ENCODE measurements around the gene CIC. TPM values are rescaled to one million over a fixed set of nuclear protein-coding genes. Genes with fewer than 3 reads are reported as not detected.

Gene CIC
- total and polyA plus RNA-seq, 9 of the 15 experiments (the other 6 are each of a cell fraction or from before 2014, with no cell fraction given), result 0.07 to 44.7 (median 8.6) TPM

- BruUV-seq (replicated peaks), result no TSS peak
- H3K27ac ChIP-seq (ENCODE audit: extremely low read depth, low read depth, low read length), result no peak overlapping the region
- no peaks in the 10 kb centered on the region for H3K9me1 ChIP-seq (ENCODE audit: control insufficient read depth, insufficient read depth, low read length)
- no peaks in the 10 kb centered on the region for H3K27me3 ChIP-seq (ENCODE audit: control insufficient read depth in 2 of 2, insufficient read depth in 2 of 2, low read length in 2 of 2)
- ChIA-PET POLR2A (interaction anchor here (0.7 to 1.4 kb wide), 4 partner anchors 8 to 150 kb away, joined by 3 to 5 read pairs (median 4); partner anchors contain the start of genes PAFAH1B3 and PRR19), CTCF (ENCODE audit: low intra/inter-chr PET ratio) (no interaction called here)
- H3K4me1 ChIP-seq (replicated peaks in 1 of 2; ENCODE audit: control insufficient read depth in 2 of 2, insufficient read depth in 2 of 2, low read length in 2 of 2), result peaks cover 0 to 64% of the 10 kb centered on the region in 2 experiments; a peak in 3 of 5 replicates
- 0 out of 2 replicates have a peak, but pooled peaks have one; percentile 15 for TF ChIP-seq ZBTB7A (IDR thresholded peaks at IDR 0.05; ENCODE audit: borderline replicate concordance, control insufficient read depth, low read depth, low read length)
- TF ChIP-seq ZBTB26 (CRISPR knock-in tag; IDR thresholded peaks at IDR 0.05), result no peak
- peak; percentile 44 for TF ChIP-seq POLR2G (IDR thresholded peaks at IDR 0.05; ENCODE audit: low read depth, low read length)
- intact Hi-C loops (cut with micrococcal nuclease) (no loop called here), in situ Hi-C loops (cut with MboI) (no loop called here)
- H3K9me3 ChIP-seq (replicated peaks; ENCODE audit: control insufficient read depth, insufficient read depth, low read depth, low read length), result no peaks in the 10 kb centered on the region
- H4K20me1 ChIP-seq (replicated peaks; ENCODE audit: control insufficient read depth, insufficient read depth, low read length), result peaks cover 7% of the 10 kb centered on the region; the same call in 1 of the 2 replicates
- FAIRE-seq, result no peak
- H3K79me2 ChIP-seq (ENCODE audit: control insufficient read depth, insufficient read depth, low read length), result no peaks in the 10 kb centered on the region
- H3K9ac ChIP-seq (ENCODE audit: insufficient read depth in 1 of 2, low read depth in 2 of 2, low read length in 2 of 2), result peak overlapping the region in 1 of 2 experiments; percentile 36; a peak in 1 of 4 replicates
- no peak overlapping the region for H3K4me3 ChIP-seq
- H3K4me2 ChIP-seq (ENCODE audit: insufficient read depth, low read length), result no peak overlapping the region
- peaks cover 85% of the 10 kb centered on the region; the same call in 2 of the 3 replicates for H3K36me3 ChIP-seq (ENCODE audit: control insufficient read depth, insufficient read depth, low read length)
- 91% methylated on average over 15 of the region's 15 CpGs for WGBS (ENCODE audit: insufficient coverage, low coverage, missing lambda C conversion rate)
- no peak overlapping the region for H2AFZ ChIP-seq (ENCODE audit: low read depth, low read length)
- DNase-seq (ENCODE audit: extremely low read depth in 1 of 4, low spot score in 3 of 4), result no peak
- ATAC-seq, result no peak
These were observed 24.9 kb downstream of the CIC start for GRCh38 chr19:42293948-42294347.
